HG03354 (cell line): ENCODE measurements around the gene EIF5A2.
A peak's percentile ranks its signal among the peaks of the same experiment; 100 is the strongest.
"Not testable (repeated sequence)": the region's sequence is repeated elsewhere in the genome, so short reads cannot be mapped to it uniquely, and the experiment has no call there.

Experiments
- ATAC-seq: cut with Tn5 transposase; IDR thresholded peaks from one replicate; pipeline ENCODE4 v1.9.1; 2021; ENCODE audit warnings: mild to moderate bottlenecking; ENCODE audit not compliant: unreplicated experiment, poor library complexity, severe bottlenecking

The EIF5A2 gene

GRCh38 chr3:170908235-170909116 lies at the start of gene EIF5A2:
EIF5A2 (minus strand) TSS chr3:170908637; CDS start chr3:170907806, 831 bp downstream.
- ATAC-seq: peak; percentile 95

GRCh38 chr3:170956647-170957046 lies 48.2 kb upstream of the EIF5A2 start:
- no peak for ATAC-seq

- no peak for ATAC-seq
These were observed 45.3 kb upstream of the EIF5A2 start for GRCh38 chr3:170953736-170954135.

GRCh38 chr3:170953229-170953628 lies 44.8 kb upstream of the EIF5A2 start:
- ATAC-seq: no peak

GRCh38 chr3:170949211-170949610 lies 40.8 kb upstream of the EIF5A2 start:
- ATAC-seq: no peak

- no peak for ATAC-seq
These were observed 38.8 kb upstream of the EIF5A2 start for GRCh38 chr3:170947018-170947769.

- no peak for ATAC-seq
These were observed 33.6 kb upstream of the EIF5A2 start for GRCh38 chr3:170942011-170942410.

GRCh38 chr3:170941551-170941950 lies 33.1 kb upstream of the EIF5A2 start:
- no peak for ATAC-seq

- ATAC-seq: not testable (repeated sequence)
These were observed 24.6 kb upstream of the EIF5A2 start for GRCh38 chr3:170933039-170933438.

- ATAC-seq: not testable (repeated sequence)
These were observed 15.1 kb upstream of the EIF5A2 start for GRCh38 chr3:170923553-170923952.

- no peak for ATAC-seq
These were observed 10.3 kb upstream of the EIF5A2 start for GRCh38 chr3:170918715-170919114.

- no peak for ATAC-seq
These were observed 6.3 kb upstream of the EIF5A2 start for GRCh38 chr3:170914690-170915089.

- no peak for ATAC-seq
These were observed 5.8 kb upstream of the EIF5A2 start for GRCh38 chr3:170914212-170914611.

GRCh38 chr3:170911051-170911450 lies 2.6 kb upstream of the EIF5A2 start:
- no peak for ATAC-seq

GRCh38 chr3:170910542-170910941 lies 2.1 kb upstream of the EIF5A2 start:
- no peak for ATAC-seq

GRCh38 chr3:170909129-170909903 lies 879 bp upstream of the EIF5A2 start:
- no peak for ATAC-seq

GRCh38 chr3:170907637-170908234 lies 701 bp downstream of the EIF5A2 start:
- ATAC-seq: peak; percentile 11

- ATAC-seq: no peak
These were observed 2.6 kb downstream of the EIF5A2 start for GRCh38 chr3:170905862-170906261.

- ATAC-seq: no peak
These were observed 5.3 kb downstream of the EIF5A2 start for GRCh38 chr3:170903123-170903522.

GRCh38 chr3:170899455-170899854 lies 9.0 kb downstream of the EIF5A2 start:
- no peak for ATAC-seq
